HG03521 (cell line): ENCODE data around the gene STIM1.

Experiments
- ATAC-seq: cut with Tn5 transposase; IDR thresholded peaks from one replicate; pipeline ENCODE4 v1.9.1; 2021; ENCODE audit warnings: mild to moderate bottlenecking, moderate library complexity; ENCODE audit not compliant: unreplicated experiment

STIM1 gene

DNA sequence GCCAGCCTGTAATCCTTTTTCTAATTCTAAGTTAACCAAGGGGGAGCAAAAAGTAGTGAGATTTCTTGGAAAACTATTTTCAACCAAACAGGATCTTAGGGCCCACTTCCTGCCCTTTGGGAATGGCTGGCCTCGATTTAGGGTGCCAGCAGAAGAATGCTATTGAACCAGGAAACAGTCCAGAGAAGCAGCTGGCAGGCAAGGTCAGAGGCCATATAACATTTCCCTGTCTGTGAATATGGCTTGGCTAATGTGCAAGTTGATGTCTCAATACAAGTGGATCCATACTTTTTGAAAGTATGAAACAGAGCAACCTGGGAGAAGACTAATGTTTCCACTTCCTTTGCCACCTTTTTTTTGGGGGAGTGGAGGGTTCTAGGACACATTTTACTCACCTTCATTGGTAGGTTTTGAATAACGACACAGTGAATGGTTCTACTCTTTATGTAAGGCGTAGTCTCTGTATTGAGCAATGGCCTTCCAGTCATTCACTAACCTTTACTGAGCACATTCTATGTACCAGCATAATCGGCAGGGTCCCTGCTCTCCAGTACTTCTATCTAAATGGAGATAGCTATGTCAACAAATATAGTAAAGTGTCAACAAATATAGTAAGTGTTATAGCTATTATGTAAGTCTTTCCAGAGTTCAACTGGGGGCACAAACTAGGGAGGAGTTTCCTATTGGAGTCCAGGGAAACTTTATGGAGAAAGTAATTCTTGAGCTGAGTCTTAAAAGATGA lies 204.9 kb downstream of the STIM1 start:
- no peak for ATAC-seq

DNA sequence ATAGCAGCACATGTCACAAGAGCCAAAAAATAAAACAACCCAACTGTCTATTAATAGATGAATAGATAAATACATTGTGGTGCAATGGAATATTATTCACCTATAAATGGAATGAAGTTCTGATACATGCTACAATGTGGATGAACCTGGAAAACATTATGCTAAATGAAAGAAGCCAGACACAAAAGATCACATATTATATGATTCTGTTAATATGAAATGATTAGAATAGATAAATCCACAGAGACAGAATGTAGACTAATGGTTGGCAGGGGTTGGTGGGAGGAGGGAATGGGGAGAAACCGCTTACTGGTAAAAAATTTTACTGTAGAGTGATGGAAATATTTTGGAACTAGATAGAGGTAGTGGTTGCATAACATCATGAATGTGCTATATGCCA lies 206.2 kb downstream of the STIM1 start:
- no peak for ATAC-seq

GRCh38 chr11:4063348-4063747 lies 207.9 kb downstream of the STIM1 start:
- no peak for ATAC-seq

DNA sequence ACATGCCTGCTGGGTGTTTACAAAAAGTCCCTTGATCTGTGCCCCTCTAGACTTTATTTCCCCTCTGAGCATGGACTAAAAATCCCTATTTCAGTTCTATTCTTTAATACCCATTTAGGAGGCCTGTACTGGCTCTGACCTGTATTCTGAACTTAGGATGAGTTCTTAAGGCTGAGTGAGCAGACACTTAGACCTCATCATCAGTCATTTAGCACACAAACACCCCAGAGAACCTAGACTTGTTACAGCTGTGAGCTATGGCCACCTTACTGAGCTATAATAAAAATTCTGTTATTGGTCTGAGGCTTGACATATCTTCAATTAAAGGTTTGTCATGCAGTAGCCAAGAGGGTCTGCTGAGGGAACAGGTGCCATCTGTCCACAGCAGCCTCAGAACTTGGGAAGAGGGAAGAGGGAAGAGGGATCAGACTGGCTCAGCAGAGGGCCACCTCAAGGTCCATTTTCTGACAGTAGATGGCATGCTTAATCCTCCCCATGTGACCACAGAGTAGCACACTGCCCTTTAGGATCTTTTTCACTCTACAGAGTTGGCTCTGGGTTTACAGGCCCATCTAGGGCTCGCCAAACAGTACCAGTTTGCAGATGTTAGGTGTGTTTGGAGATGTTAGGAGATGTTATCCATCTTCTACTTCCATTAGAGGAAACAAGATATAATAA lies 209.0 kb downstream of the STIM1 start:
- ATAC-seq, result no peak

- no peak for ATAC-seq
Observed at GRCh38 chr11:4065086-4065485, 209.6 kb downstream of the STIM1 start.

DNA sequence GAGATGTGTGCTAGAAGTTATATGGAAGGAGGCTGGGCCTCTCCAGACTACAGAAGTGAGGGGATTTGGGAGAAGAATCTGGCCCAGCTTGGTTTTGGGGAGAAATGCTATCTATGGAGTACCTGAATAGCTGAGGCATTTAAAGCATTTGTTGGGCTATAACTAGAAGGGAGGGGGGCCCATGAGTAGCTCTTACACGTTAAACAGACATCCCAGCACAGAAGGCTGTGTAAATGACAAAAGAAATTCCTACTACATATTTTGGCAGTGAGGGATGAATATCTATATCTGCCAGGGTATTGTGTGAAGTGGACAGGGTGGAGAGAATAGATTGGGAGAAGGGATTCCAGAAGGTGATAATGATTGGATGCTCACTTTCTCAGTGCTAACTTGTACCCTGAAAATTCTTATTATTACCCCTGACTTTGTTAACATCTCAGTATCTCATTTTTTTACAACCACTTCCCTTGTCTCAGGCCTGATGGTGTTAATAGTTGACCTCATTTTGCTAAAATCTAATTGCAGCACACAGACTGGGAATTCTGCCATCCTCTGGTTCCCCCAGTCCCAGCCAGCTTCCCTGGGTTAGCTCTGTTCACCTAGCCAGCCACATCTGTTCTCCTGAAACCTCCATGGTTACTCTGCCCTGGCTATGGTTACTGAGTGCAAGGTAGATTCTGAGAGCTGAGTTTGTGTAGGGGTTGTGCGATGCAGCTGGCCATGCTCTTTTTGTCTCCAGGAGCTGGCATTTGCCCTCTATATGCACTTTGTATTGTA lies 210.3 kb downstream of the STIM1 start:
- no peak for ATAC-seq

DNA sequence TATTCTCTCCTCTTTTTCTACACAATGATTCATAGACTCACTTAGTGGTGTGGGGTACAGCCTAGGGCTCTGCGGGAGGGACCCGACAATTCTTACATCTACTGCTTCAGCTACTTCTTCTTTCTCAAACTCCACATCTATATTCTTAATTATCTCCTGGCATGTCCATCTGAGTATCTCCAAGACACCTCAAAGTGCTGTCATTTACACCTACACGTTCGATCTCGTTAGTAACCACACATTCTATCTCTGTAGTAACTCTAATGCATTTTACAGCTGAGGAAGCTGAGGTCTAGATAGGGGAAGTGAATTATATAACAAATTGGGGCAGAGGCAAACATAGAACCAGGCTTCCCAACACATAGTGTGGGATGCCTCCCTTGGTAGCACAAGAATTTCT lies 211.4 kb downstream of the STIM1 start:
- no peak for ATAC-seq

GRCh38 chr11:4068962-4069361 lies 213.5 kb downstream of the STIM1 start:
- no peak for ATAC-seq

GRCh38 chr11:4071325-4071724 lies 215.9 kb downstream of the STIM1 start:
- no peak for ATAC-seq

- no peak for ATAC-seq
Observed at GRCh38 chr11:4071914-4072313, 216.4 kb downstream of the STIM1 start.

- ATAC-seq, result no peak
Observed at GRCh38 chr11:4072668-4073285, 217.3 kb downstream of the STIM1 start.

DNA sequence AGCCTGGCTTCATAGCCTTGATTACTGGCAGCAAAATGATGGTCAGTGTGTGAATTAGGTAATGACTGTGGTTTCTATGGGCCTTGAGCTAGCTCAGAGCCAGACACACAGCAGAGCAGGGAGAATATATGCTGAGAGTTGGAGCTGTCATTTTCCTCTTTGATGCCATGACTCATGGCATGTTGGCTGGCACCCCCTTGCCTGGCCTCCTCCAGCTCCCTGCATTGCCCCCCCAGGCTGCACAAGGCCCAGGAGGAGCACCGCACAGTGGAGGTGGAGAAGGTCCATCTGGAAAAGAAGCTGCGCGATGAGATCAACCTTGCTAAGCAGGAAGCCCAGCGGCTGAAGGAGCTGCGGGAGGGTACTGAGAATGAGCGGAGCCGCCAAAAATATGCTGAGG lies 218.8 kb downstream of the STIM1 start:
- ATAC-seq, result no peak

- no peak for ATAC-seq
Observed at GRCh38 chr11:4076774-4077173, 221.3 kb downstream of the STIM1 start.

DNA sequence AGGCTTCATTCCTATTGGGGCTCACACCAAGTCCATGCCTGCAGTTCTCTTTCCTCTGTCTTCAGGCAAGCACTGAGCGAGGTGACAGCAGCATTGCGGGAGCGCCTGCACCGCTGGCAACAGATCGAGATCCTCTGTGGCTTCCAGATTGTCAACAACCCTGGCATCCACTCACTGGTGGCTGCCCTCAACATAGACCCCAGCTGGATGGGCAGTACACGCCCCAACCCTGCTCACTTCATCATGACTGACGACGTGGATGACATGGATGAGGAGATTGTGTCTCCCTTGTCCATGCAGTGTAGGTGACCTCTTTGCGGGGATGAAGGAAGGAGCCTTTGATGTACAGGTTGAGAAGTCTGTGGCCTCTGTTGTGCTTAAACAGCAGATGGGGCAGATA lies 227.7 kb downstream of the STIM1 start:
- ATAC-seq, result no peak

GRCh38 chr11:4084406-4085125 lies 229.1 kb downstream of the STIM1 start:
- no peak for ATAC-seq

DNA sequence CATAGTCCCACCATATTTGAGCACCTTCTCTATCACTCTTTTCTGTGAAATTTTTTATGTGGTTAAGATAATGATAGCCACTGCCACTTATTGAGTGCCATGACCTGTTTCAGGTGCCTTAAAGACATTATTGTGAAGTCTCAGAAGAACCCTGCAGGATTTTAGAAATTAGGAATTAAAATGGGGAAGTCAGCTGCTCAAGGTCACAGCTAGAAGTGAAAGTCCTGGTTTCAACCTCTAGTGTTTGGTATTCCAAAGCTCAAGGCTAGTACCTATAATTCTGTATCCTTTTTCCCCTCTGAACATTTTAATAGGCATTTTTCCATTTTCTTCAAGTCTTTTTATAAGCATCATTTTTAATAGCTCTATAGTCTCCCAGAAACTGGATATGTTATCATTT lies 230.1 kb downstream of the STIM1 start:
- ATAC-seq, result no peak

DNA sequence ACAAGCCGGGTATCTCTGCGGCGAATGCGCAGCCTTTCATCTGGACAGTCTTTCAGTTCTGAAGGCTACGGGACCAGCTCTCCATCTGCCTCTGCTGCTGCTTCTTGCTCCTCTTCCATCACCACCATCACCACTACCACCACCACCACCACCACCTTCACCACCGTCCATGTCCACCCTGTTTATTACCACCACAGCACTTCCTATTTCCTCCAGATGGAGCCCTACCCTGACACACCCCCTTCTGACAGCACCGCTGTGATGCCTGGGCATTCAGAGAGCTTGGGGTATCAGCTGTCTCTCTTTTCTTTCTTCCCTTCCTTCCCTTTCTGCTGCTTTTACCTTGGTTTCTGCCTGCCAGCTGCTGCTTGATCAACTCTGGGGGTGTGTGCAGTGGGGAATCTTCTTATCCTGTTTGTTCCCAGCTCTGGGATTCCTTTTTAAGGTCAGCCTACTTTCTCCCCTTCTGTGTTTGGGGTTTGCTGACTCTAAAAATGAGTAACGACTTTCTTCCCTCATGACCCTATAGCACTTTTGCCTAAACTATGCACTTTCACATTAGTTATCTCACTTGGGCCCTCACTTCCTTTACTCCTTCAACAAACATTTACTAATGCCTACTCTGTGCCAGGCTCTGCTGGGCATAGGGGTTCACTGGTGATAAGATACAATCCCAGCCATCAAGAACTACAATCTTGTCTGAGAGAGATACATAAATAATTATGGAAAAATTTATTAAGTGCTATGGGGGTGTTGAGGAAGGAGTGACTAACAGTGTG lies 231.3 kb downstream of the STIM1 start:
- no peak for ATAC-seq

DNA sequence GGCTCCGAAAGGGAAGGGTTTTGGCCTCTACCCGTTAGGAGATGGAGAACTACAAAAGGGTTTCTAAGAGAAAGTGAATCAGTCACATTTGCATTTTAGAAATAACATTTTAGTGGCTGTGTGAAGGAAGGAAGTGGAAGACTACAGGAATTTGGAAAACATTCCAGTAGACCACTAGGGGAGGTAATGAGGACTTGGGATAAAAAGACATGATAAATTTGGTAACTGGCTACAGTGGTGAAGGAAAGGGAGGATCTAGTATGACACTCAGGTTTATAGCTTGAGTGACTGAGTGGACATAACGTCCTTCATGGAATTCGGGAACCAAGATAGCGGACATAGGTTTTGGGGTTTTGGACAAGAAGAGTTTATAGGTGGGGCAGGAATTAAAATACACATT lies 232.1 kb downstream of the STIM1 start:
- ATAC-seq, result no peak

GRCh38 chr11:4090258-4090657 lies 234.8 kb downstream of the STIM1 start:
- no peak for ATAC-seq

GRCh38 chr11:4092026-4092425 lies 236.6 kb downstream of the STIM1 start:
- ATAC-seq, result no peak
